OCI-LY7 (cell line): ENCODE measurements around the gene ADAMTS6. TPM values are rescaled to one million over a fixed set of nuclear protein-coding genes. Genes with fewer than 3 reads are reported as not detected.

Experiments used
- BruUV-seq: library from RNA; stranded (reverse); fragments of 400-500 nt; replicated peaks from 2 replicates; lab custom pipeline; 2021; lab: Mats Ljungman, UMichigan
- CTCF ChIA-PET: fragments of 300-600 bp; sonication (Branson Sonifier 250); formaldehyde crosslinking; loops from one replicate; lab custom pipeline; 2022; ENCODE audit warnings: antibody characterized with exemption; ENCODE audit not compliant: unreplicated experiment; lab: Charles Lee
- POLR2A ChIA-PET: fragments of 300-600 bp; sonication (Branson Sonifier 250); formaldehyde crosslinking; loops from one replicate; lab custom pipeline; 2022; ENCODE audit warnings: antibody characterized with exemption; lab: Charles Lee
- DNase-seq: peaks from one replicate; pipeline ENCODE4 v3.0.0-alpha.2; 2015; ENCODE audit warnings: low spot score
- H2AFZ ChIP-seq: fragments of 200-600 bp; sonication (generic), shearing (Covaris generic); 2 replicates; pipeline ENCODE4 v1.6.1; 2014; ENCODE audit warnings: mild to moderate bottlenecking, antibody characterized with exemption, low read length, moderate library complexity
- H3K27ac ChIP-seq: fragments of 200-600 bp; sonication (generic); 2 replicates; pipeline ENCODE4 v1.5.1; 2014; ENCODE audit warnings: mixed run types, low read depth, mild to moderate bottlenecking, moderate library complexity, low read length, inconsistent platforms; ENCODE audit not compliant: poor library complexity, severe bottlenecking
- H3K36me3 ChIP-seq: fragments of 200-600 bp; sonication (generic); 2 replicates; pipeline ENCODE4 v1.6.1; 2014; ENCODE audit warnings: mild to moderate bottlenecking, antibody characterized with exemption, low read length, moderate library complexity, mixed read lengths; ENCODE audit not compliant: insufficient read depth
- H3K4me1 ChIP-seq: fragments of 200-600 bp; sonication (generic); 2 replicates; pipeline ENCODE4 v1.5.1; 2014; ENCODE audit warnings: mild to moderate bottlenecking, low read length; ENCODE audit not compliant: insufficient read depth, poor library complexity, severe bottlenecking
- H3K4me2 ChIP-seq: fragments of 200-600 bp; sonication (generic); 2 replicates; pipeline ENCODE4 v1.6.1; 2014; ENCODE audit warnings: mild to moderate bottlenecking, low read length
- H3K4me3 ChIP-seq: fragments of 200-600 bp; sonication (generic); 2 replicates; pipeline ENCODE4 v1.5.1; 2014; ENCODE audit warnings: mild to moderate bottlenecking, low read depth, low read length; ENCODE audit not compliant: poor library complexity, severe bottlenecking
- H3K79me2 ChIP-seq: fragments of 200-600 bp; sonication (generic); 2 replicates; pipeline ENCODE4 v1.6.1; 2016; ENCODE audit warnings: low read depth, mild to moderate bottlenecking, low read length, moderate library complexity, mixed read lengths; ENCODE audit not compliant: insufficient read depth
- H3K9me2 ChIP-seq: fragments of 200-600 bp; sonication (generic); 2 replicates; pipeline ENCODE4 v1.6.1; 2016; ENCODE audit warnings: mild to moderate bottlenecking, low read length, mixed read lengths; ENCODE audit not compliant: insufficient read depth
- H3K9me3 ChIP-seq: fragments of 200-600 bp; sonication (generic); 2 replicates; pipeline ENCODE4 v1.6.1; 2014; ENCODE audit warnings: mild to moderate bottlenecking, mixed run types, low read length, mixed read lengths
- H4K20me1 ChIP-seq: fragments of 200-600 bp; sonication (generic); 2 replicates; pipeline ENCODE4 v1.6.1; 2014; ENCODE audit warnings: mild to moderate bottlenecking, antibody characterized with exemption, low read length, moderate library complexity, mixed read lengths; ENCODE audit not compliant: insufficient read depth
- EZH2phosphoT487 ChIP-seq: fragments of 200-600 bp; sonication (generic); IDR thresholded peaks from 2 replicates; pipeline ENCODE4 v1.6.1; 2018; ENCODE audit warnings: low read depth, borderline replicate concordance, mild to moderate bottlenecking, mixed run types, antibody characterized with exemption, low read length, moderate library complexity, mixed read lengths
- intact Hi-C: fragments of 100-400 bp; cut with micrococcal nuclease; formaldehyde crosslinking; loops from one replicate; pipeline ENCODE4 v1.10.0; 2022; ENCODE audit not compliant: unreplicated experiment
- total RNA-seq, 2 experiments: library from RNA; depleted of rRNA in 1 of 2; stranded (reverse); fragments of >200 nt in 1 of 2; shearing (Covaris generic) in 1 of 2; gene quantifications; 2 replicates each; pipeline ENCODE4 v1.2.3, GENCODE V29; 2014 to 2022
- TF ChIP-seq, protein P1 (sequence below): fragments of 200-600 bp; sonication (generic); conservative IDR thresholded peaks from 2 replicates; pipeline ENCODE4 v1.5.1; 2014; ENCODE audit warnings: mild to moderate bottlenecking, antibody characterized with exemption, low read length, moderate library complexity, mixed read lengths

Gene ADAMTS6
- total RNA-seq, 2 experiments from 2014 or later = 13.9 to 18.1 TPM

DNA sequence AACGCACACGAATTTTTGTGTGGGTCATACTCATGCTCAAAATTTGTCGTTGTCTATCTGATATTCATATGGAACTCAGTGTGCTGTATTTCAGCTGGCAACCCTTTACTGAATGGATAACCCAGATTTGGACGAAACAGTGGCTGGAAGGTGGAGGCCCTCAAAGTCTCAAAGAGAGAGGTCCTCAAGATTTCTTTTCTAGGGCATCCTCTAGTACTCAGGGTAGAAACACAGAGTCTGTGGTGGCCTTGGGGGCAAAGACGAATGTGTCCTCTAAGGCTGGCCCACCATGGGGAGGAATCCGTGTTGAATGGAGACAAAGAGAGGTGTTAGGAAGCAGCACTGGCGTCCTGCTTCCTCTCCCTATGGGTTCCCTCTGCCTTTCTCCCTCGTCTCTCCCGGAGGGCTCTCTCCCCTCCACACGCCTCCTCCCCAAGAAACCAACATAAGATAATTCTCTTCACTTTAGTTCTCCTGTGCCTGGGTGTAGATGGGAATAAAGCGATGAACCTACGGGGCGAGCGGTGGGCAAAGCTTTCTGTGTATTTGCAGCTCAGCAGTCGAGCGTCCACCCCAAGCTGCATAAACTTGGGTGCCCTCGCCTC lies 379.2 kb downstream of the ADAMTS6 start:
- TF ChIP-seq, protein P1, sequence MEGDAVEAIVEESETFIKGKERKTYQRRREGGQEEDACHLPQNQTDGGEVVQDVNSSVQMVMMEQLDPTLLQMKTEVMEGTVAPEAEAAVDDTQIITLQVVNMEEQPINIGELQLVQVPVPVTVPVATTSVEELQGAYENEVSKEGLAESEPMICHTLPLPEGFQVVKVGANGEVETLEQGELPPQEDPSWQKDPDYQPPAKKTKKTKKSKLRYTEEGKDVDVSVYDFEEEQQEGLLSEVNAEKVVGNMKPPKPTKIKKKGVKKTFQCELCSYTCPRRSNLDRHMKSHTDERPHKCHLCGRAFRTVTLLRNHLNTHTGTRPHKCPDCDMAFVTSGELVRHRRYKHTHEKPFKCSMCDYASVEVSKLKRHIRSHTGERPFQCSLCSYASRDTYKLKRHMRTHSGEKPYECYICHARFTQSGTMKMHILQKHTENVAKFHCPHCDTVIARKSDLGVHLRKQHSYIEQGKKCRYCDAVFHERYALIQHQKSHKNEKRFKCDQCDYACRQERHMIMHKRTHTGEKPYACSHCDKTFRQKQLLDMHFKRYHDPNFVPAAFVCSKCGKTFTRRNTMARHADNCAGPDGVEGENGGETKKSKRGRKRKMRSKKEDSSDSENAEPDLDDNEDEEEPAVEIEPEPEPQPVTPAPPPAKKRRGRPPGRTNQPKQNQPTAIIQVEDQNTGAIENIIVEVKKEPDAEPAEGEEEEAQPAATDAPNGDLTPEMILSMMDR = no peak
- no peak for TF ChIP-seq EZH2phosphoT487
- Histone ChIP-seq H2AFZ (peak overlapping the region; percentile 98), H3K4me3 (peak overlapping the region; percentile 70), H3K27ac (no peak overlapping the region), H3K9me2 (no peaks in the 10 kb centered on the region), H4K20me1 (no peaks in the 10 kb centered on the region), H3K4me2 (peak overlapping the region; percentile 88), H3K4me1 (peaks cover 39% of the 10 kb centered on the region), H3K36me3 (no peaks in the 10 kb centered on the region), H3K79me2 (no peaks in the 10 kb centered on the region), H3K9me3 (no peaks in the 10 kb centered on the region)
- DNase-seq = no peak
- intact Hi-C loops = loop anchor here (5.0 to 10.0 kb wide), 2 partner anchors 130 to 288 kb away; no protein-coding TSS in a partner anchor
- CTCF ChIA-PET = interaction anchor here (0.6 kb wide), 1 partner anchor 41 kb away, joined by 3 read pairs; no protein-coding TSS in a partner anchor
- POLR2A ChIA-PET = interaction anchor here (0.6 to 2.4 kb wide), 6 partner anchors 12 to 379 kb away, joined by 3 to 8 read pairs (median 4); partner anchors contain the start of gene ADAMTS6
- BruUV-seq = no TSS peak

DNA sequence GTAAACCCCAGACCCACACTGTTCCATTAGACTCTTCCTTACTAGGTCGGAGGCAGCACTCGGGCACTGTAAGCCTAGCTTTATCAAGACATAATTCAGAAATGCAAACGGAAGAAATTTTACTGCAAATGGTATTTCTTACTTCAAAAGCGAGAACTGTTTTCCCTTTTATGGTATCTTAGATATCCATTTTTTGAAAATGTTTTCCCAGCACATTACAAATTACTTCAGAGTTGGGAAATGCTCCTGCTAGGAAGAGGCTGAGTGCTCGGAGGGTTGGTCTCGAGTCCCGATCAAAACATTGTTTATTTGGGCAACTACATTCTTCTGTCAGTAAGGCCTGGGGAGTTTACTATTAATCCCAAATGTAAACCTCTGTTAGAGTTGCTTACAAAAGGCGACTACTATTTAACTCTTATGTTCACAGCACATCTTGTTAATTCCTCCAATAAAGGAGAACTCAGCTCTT lies 380.1 kb downstream of the ADAMTS6 start:
- H3K4me3 ChIP-seq = no peak overlapping the region
- no peak for TF ChIP-seq EZH2phosphoT487
- TF ChIP-seq, protein P1 = no peak
- H3K4me2 ChIP-seq = no peak overlapping the region
- H3K9me3 ChIP-seq = no peaks in the 10 kb centered on the region
- no peaks in the 10 kb centered on the region for H3K9me2 ChIP-seq
- H3K79me2 ChIP-seq = no peaks in the 10 kb centered on the region
- no peak overlapping the region for H3K27ac ChIP-seq
- no peak for DNase-seq
- CTCF ChIA-PET = no interaction called here
- H2AFZ ChIP-seq = peak overlapping the region; percentile 98; the same call in 1 of the 2 replicates
- no peaks in the 10 kb centered on the region for H3K36me3 ChIP-seq
- peaks cover 39% of the 10 kb centered on the region for H3K4me1 ChIP-seq
- intact Hi-C loops = loop anchor here (2.0 to 10.0 kb wide), 3 partner anchors 129 to 381 kb away; no protein-coding TSS in a partner anchor
- BruUV-seq = no TSS peak
- POLR2A ChIA-PET = interaction anchor here (0.6 to 1.0 kb wide), 4 partner anchors 9 to 41 kb away, joined by 3 to 4 read pairs (median 3); no protein-coding TSS in a partner anchor
- H4K20me1 ChIP-seq = no peaks in the 10 kb centered on the region
